NCI-H1694 treated with DMSO at 0.1 percent for 48 hours (cell line): Measurements from ENCODE around the gene RAB37.

Source experiments
- DNase-seq: peaks from one replicate; lab custom pipeline; 2025; lab: John Stamatoyannopoulos, UW

RAB37 gene

DNA sequence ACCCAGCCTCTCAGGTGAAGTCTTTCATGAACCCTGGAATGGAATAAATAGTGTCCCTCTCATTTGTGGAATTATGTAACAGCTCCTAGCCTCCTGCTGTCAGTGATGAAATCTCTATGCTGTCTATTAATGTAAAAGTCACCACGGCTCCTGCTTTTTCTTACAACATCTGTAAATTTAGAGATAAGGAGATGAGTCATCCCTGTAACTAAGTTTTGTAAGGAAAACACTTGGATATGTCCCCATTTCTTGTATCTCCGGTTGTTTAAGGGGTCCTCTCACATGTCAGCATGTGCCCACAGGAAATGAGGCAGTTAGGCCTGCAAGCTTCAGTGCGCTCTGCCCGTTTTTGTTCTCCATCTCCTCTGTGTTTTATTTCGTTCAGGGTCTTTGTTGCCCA, 41.9 kb downstream of the RAB37 start:
- no peak for DNase-seq

DNA sequence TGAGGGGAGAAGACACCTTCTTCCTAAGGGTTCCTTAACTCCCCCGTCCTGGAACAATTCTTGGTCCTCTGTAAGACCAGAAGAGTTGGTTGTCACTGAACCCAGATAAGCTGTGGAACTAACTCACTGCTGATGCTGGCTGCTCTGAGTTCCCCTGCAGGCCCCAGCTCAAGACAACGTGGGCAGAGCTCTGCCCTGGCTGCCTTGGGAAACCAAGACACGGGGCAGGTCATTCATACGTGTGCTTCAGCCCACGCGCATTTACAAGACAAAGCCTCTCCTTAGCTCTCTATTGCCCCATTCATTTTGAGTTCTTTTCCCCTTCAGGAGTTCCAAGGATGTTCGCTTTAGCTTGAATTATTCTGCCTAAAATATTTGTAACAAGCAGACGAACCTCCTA, 42.4 kb downstream of the RAB37 start:
- no peak for DNase-seq

DNA sequence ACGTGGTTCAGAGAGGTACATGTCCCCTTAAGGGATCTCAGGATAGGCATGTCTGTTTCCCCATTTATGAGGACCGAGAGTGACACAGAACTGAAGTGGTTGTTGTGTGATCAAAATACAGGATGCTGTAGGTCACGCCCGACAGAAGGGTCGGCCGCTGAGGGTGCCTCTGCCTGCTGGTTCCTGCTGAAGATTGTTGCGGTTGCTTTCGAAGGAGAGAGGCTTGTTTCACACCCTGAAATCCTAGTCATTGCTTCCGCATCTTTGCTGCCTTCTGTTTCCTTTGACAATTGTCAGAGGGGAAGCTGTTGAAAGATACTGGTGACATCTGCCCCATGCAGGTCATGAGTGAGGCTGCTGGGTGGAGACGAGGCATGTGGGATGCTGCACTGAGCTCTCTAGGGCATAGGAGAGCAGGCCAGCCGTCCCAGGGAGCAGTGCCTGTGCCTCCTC, 42.9 kb downstream of the RAB37 start:
- DNase-seq, result no peak

- DNase-seq, result peak; percentile 46
Observed at GRCh38 chr17:74780443-74781238, 43.6 kb downstream of the RAB37 start.

- DNase-seq, result no peak
Observed at GRCh38 chr17:74782571-74782970, 45.5 kb downstream of the RAB37 start.

DNA sequence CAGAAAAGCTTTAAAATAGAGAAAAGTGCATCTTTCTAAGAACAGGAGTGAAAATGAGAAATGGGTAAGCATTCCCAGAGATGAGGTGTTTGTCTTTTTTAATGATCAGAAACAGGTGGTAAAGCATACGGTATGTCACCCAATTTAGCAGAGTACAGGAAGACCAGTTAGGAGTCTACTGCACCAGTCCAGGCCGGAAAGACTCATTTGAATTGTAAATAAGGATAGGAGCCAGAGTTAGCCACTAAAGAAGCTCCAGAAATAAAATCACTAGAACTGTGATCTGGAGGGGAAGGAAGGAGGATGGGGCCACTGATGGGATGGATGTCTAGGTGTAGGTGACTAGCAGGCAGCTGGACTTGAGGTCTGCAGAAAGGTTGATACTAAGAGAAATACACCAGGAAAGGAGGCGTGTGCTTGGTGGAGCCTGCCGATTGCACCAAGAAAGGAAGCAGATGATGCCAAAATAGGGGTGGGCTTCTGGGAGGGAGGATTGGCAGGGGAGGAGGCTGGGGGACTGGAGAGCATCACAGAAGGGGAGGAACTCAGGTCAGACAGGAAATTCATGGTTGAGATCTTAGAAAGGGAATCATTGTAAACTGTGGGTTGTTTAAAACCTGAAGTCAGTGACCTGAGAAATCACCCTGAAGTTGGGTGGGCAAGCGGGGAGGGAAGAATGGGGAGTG, 47.2 kb downstream of the RAB37 start:
- no peak for DNase-seq

DNA sequence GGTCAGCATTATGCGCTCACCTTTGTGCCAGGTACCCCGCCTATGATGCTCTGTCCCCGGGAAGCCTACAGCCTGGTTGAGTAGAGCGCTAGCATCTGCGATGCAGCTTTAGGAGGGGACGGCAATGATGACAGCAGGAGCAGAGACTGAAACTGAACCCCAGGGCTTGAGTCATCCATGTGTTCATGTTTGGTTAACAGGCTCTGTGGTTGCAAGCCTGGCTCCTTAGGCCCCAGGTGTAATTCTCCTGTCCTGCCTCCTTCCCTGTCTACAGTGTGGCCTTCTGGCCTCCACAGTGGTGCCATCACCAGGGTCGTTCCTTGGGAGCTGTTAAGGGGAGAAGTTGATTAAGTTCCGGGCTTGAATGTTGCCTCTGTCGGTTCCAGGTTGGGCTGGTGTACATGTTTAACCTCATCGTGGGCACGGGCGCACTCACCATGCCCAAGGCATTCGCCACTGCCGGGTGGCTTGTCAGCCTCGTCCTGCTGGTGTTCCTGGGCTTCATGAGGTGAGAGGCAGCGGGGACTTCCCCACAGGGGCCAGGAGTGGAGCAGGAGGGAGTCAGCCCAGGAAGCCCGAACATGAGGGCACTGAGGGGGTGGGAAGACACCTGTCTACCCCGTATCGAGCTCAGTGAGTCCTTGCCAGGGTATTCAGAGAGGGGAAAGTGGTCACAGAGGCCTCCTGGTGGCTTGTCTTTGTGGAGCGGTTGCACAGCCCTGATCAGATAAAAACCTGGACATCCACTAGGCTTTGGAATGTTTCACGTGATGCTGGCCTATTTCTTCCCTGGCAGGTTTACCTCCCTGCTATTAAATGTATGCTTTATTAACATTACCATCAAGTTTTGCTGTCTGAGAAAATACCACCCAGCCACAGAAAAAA, 48.3 kb downstream of the RAB37 start:
- DNase-seq, result no peak

- no peak for DNase-seq
Observed at GRCh38 chr17:74785981-74786360, 48.9 kb downstream of the RAB37 start.

DNA sequence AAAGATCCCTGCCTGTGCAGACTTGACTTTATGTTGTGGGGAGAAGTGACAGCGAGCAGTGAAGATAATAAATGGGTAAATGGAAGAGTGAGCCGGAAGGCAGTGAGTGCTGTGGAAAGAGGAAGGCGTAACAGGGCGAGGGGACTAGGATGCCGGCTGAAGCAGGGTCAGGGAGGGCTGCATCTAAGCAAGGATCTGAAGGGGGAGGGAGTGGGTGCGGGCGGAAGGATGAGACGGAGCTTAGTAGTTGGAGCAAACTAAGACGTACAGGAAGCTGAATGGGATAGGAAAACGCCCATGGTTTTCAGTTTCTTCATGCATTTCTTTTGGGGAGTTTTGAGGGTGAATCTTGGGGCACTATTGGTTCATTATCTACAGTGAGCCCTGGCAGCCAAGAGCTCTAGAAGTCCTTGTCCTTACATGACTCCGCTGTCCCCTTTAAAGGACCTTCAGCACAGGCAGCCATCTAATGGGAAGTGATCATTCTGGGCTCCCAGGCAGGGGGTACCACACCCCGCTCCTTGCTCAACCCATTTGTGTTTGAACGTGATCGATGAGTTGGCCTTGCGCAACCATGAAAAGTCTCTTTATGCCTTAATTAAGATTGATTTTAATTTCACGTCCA, 49.5 kb downstream of the RAB37 start:
- no peak for DNase-seq

DNA sequence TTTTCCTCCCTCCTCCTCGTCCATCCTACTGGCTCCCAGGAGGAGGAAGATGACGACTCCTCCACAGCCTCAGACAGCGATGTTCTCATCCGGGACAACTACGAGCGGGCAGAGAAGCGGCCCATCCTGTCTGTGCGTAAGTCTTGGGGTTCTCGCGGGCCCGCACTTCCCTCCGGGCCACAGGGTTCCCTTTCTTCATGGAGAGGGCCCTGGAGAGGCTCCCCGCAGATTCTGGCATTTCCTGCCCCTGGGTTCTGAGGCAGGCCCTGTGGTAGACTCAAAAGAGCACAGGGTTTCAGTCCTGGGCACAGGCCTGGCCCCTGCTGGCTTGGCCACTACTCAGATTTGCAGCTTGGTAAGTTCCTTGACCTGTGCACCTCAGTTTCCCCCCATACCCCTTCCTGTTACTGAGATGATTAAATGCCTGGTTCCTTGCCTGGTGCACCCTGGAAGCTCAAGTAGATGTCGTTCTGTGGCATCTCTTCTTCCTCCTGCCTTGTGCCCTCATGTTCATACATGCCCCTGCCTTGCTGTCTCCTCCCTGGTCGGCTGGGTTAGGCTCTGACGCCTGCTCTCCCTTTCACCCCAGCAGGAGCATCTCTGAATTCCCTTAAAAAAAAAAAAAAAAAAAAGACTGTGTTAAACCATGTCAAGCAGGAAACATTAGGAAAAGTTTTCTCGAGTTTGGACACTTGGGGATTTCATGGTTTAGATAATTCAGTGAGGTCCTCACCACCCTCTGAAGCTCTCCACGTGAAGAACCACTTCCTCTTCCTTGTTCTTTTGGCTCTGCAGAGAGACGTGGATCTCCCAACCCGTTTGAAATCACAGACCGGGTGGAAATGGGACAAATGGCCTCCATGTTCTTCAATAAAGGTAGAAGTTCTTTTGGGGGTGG, 53.4 kb downstream of the RAB37 start:
- DNase-seq, result no peak

GRCh38 chr17:74792586-74793105, 55.6 kb downstream of the RAB37 start:
- no peak for DNase-seq

DNA sequence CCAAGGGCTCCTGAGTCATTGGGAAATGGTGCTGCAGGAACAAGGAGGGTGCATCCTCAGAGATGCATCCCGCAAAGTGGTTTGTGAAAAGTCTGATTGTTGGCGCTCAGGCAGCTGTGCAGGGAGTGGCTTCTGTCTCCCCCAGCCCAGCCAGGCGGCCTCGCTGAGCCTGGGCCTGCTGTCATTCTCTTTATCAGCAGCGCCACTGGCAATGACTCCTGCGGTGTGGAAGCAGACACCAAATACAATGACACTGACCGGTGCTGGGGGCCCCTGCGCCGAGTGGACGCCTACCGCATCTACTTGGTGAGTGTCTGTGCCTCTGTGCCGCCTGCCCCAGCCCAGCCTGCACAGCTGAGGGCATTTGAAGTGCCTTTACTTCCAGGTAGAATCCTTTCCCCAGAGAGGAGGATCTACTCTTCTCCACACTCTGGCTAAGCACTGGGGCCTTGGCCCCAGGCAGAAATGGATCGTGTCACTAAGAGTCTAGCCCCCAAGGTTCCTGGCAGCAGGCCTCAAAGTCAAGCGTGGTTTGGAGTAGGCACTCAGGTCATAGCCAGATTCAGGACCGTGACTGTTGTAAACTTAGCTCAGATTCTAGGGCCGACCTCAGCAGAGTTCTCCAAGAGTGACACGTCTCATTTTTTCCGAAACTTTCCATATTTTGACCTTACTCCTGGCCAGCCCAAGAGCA, 58.4 kb downstream of the RAB37 start:
- peak; percentile 25 for DNase-seq

DNA sequence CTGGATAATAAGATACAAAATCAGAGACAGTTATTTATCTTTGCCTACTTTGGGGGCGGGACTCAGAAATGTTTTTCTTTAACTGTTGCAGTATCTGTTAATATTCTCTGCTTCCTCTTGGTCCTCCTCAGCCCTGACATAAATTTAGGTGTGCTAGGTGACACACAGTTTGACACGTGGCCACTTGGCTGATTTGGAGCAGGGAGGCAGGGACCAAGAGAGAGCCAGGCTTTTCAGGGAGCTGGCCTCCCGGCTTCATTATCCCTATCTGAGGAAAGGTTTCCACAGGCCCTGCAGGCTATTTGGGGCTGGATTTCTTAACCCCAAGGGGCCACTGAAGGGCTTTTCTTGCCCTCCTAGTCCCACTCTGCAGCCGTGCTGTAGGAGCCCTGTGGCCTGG, 59.2 kb downstream of the RAB37 start:
- no peak for DNase-seq

DNA sequence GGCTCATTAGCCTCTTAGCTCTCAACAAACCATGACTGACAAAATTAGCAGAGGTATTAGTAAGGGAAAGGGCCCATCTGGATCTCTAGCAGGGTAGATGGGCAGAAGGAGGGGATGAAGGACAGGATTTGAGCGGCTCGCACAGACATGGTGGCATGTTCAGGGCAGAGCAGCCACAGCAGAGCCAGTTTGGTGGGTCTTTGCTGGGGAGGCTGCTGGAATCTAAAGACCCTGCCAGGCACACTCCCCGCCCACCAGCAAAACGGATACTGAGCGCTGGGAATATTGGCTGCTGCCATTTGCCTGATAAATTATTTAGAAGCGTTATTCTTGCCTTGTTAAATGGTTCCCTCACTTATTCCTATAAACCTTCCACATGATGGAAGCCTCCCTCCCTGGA, 59.8 kb downstream of the RAB37 start:
- DNase-seq, result peak; percentile 90
